ENCODE data around the gene LHFPL5.

LHFPL5 gene

GRCh38 chr6:35776364-35777215, 28.6 kb upstream of the LHFPL5 start, which contains the start of gene CLPSL2:
Gene CLPSL2, plus strand, starts transcription at chr6:35776598. Its CDS starts 21 bp downstream, at chr6:35776619.
- Histone ChIP-seq H4K20me1 (no peaks in the 10 kb centered on the region), H3K27ac (peak within 1 kb of the TSS in 6 of 11 experiments; percentile 16 to 49 (median 39); a peak in 10 of 22 replicates), H3K36me3 (no peaks in the 10 kb centered on the region), H3K27me3 (peaks cover 7 to 15% (median 13%) of the 10 kb centered on the region in 11 experiments; a peak in 20 of 22 replicates), H3K4me2 (peak within 1 kb of the TSS; percentile 80 to 99 (median 98)), H3K9ac (peak within 1 kb of the TSS; percentile 35 to 80 (median 72); a peak in 20 of 22 replicates), H3K9me3 (replicated peaks in 1 of 11) (no peaks in the 10 kb centered on the region), H3K4me1 (peaks cover 9 to 26% (median 20%) of the 10 kb centered on the region in 10 experiments; a peak in 16 of 20 replicates), H3K4me3 (peak within 1 kb of the TSS; percentile 59 to 74 (median 68))
- TF ChIP-seq Cebpa-rat (IDR thresholded peaks at IDR 0.05) = no peak

- no peaks in the 10 kb centered on the region for H3K9me3 ChIP-seq (replicated peaks in 1 of 11)
- no peak overlapping the region for H3K9ac ChIP-seq
- H3K4me3 ChIP-seq = no peak overlapping the region
- no peaks in the 10 kb centered on the region for H3K36me3 ChIP-seq
- H4K20me1 ChIP-seq = no peaks in the 10 kb centered on the region
- H3K4me1 ChIP-seq = peaks cover 8 to 23% (median 18%) of the 10 kb centered on the region in 10 experiments; a peak in 16 of 20 replicates
- H3K4me2 ChIP-seq = peak overlapping the region in 1 of 11 experiments; percentile 98; a peak in 1 of 22 replicates
- H3K27ac ChIP-seq = no peak overlapping the region
- peaks cover 7 to 15% (median 13%) of the 10 kb centered on the region in 11 experiments; a peak in 20 of 22 replicates for H3K27me3 ChIP-seq
- 0 out of 22 replicates have a peak, but pooled peaks of 1 of the 11 experiments have one; percentile 19 for TF ChIP-seq Cebpa-rat (IDR thresholded peaks at IDR 0.05)
Observed at GRCh38 chr6:35777356-35778102, 27.6 kb upstream of the LHFPL5 start.

DNA sequence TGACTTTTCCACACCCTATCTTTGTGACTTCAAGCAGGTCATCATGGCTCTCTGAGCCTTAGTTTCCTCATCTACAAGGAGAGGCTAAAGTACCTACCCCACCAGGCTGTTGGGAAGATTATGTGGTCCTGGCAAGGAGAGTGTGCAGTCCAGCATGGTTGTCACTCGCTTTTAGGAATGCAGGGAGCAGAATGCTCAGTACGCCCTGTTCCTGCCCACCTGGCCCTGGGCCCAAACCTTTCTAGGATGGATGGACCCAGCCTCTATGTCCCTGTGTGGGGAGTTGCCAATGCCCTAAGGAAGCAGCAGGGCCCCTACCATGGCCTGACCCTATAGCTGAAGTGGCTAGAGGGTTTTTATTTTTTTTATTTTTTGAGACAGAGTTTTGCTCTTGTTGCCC, 26.7 kb upstream of the LHFPL5 start:
- Histone ChIP-seq H3K9ac (no peak overlapping the region), H3K4me2 (no peak overlapping the region), H3K9me3 (replicated peaks in 1 of 11) (no peaks in the 10 kb centered on the region), H3K4me3 (no peak overlapping the region), H3K27ac (no peak overlapping the region), H4K20me1 (no peaks in the 10 kb centered on the region), H3K27me3 (peaks cover 7 to 15% (median 13%) of the 10 kb centered on the region in 11 experiments; a peak in 20 of 22 replicates), H3K4me1 (peaks cover 8 to 22% (median 17%) of the 10 kb centered on the region in 10 experiments; a peak in 16 of 20 replicates), H3K36me3 (no peaks in the 10 kb centered on the region)
- TF ChIP-seq Cebpa-rat (IDR thresholded peaks at IDR 0.05) = no peak

DNA sequence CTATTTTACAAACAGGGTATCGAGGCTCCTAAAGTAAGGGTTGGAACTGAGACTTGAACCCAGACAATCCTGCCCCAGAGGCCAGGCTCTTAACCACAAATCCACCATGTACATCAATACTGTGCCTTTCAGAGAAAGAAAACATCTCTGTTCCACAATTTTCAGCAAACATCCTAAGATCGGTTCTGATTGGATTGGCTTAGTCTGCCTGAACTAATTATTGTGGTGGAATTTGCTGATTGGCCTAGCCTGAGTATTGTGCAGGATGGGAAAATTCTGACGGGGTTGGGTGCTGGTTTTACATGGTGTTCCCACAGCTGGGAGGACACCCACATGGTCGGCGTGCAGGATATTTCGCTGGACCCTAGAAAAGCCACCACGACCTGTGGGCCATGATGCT, 24.4 kb upstream of the LHFPL5 start, which contains the start of gene CLPSL1:
TSS of gene CLPSL1 (plus strand) at position 301 of the 400 bp plus-strand sequence. CDS start at position 393, 92 bp downstream.
- Histone ChIP-seq H4K20me1 (no peaks in the 10 kb centered on the region), H3K27me3 (peaks cover 7 to 13% (median 12%) of the 10 kb centered on the region in 11 experiments; a peak in 20 of 22 replicates), H3K36me3 (no peaks in the 10 kb centered on the region), H3K27ac (no peak within 1 kb of the TSS), H3K9ac (no peak within 1 kb of the TSS), H3K4me3 (no peak within 1 kb of the TSS), H3K4me1 (peaks cover 5 to 13% (median 7%) of the 10 kb centered on the region in 10 experiments; a peak in 11 of 20 replicates), H3K4me2 (no peak within 1 kb of the TSS), H3K9me3 (replicated peaks in 1 of 11) (no peaks in the 10 kb centered on the region)
- TF ChIP-seq Cebpa-rat (IDR thresholded peaks at IDR 0.05) = no peak

- Histone ChIP-seq H3K9me3 (replicated peaks in 1 of 11) (no peaks in the 10 kb centered on the region), H3K4me2 (no peak overlapping the region), H3K4me3 (no peak overlapping the region), H3K27me3 (peaks cover 6 to 8% (median 7%) of the 10 kb centered on the region in 11 experiments; a peak in 19 of 22 replicates), H3K36me3 (no peaks in the 10 kb centered on the region), H3K9ac (no peak overlapping the region), H3K27ac (no peak overlapping the region), H4K20me1 (no peaks in the 10 kb centered on the region), H3K4me1 (peaks cover 0 to 7% (median 6%) of the 10 kb centered on the region in 10 experiments; a peak in 11 of 20 replicates)
- TF ChIP-seq Cebpa-rat (IDR thresholded peaks at IDR 0.05) = no peak
Observed at GRCh38 chr6:35781290-35781689, 23.9 kb upstream of the LHFPL5 start.

DNA sequence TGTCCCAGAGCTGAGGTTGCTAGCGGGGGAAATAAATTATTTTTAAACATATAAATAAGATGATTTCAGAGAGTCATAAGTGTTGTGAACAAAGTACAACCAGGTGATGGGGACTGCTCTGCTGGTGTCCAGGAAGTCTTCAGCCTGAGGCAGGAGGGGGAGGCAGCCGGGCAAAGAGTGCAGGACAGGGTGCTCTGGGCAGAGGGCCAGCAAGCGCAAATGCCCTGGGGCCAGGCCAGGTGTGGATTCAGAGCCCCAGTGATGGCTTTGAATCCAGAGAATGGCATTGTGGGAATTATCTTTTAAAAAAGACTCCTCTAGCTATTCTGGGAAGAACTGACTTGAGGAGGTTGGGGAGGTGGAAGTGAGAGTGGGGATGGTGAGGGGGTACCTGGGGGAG, 22.7 kb upstream of the LHFPL5 start:
- Histone ChIP-seq H3K9ac (no peak overlapping the region), H3K36me3 (no peaks in the 10 kb centered on the region), H3K27me3 (peaks cover 0 to 13% (median 9%) of the 10 kb centered on the region in 11 experiments; a peak in 9 of 22 replicates), H3K4me2 (no peak overlapping the region), H3K4me1 (no peaks in the 10 kb centered on the region), H3K9me3 (replicated peaks in 1 of 11) (no peaks in the 10 kb centered on the region), H3K4me3 (no peak overlapping the region), H3K27ac (no peak overlapping the region), H4K20me1 (no peaks in the 10 kb centered on the region)
- no peak for TF ChIP-seq Cebpa-rat (IDR thresholded peaks at IDR 0.05)

DNA sequence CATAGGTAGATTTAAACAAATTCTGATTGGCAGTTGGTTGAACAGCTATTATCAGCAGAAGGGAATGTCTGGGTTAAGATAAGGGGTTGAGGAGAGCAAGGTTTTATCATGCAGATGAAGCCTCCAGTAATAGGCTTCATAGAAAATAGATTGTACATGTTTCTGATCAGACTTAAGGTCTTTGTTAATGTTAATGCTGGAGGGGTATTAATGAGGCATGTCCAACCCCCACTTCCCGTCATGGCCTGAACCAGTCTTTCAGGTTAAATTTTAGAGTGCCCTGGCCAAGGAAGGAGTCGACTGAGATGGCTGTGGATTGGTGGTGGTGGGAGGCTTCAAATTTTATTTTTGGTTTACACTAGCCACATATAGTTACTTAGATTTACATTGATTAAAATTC, 21.0 kb upstream of the LHFPL5 start:
- Histone ChIP-seq H3K36me3 (no peaks in the 10 kb centered on the region), H3K4me2 (no peak overlapping the region), H3K27ac (no peak overlapping the region), H3K27me3 (peaks cover 0 to 16% (median 11%) of the 10 kb centered on the region in 11 experiments; a peak in 9 of 22 replicates), H3K4me1 (no peaks in the 10 kb centered on the region), H4K20me1 (no peaks in the 10 kb centered on the region), H3K9me3 (replicated peaks in 1 of 11) (no peaks in the 10 kb centered on the region), H3K9ac (no peak overlapping the region), H3K4me3 (no peak overlapping the region)
- TF ChIP-seq Cebpa-rat (IDR thresholded peaks at IDR 0.05) = no peak

GRCh38 chr6:35786272-35786671, 18.9 kb upstream of the LHFPL5 start:
- no peak for TF ChIP-seq Cebpa-rat (IDR thresholded peaks at IDR 0.05)
- Histone ChIP-seq H3K27ac (no peak overlapping the region), H4K20me1 (no peaks in the 10 kb centered on the region), H3K4me3 (no peak overlapping the region), H3K27me3 (peaks cover 0 to 16% (median 11%) of the 10 kb centered on the region in 11 experiments; a peak in 9 of 22 replicates), H3K9me3 (replicated peaks in 1 of 11) (no peaks in the 10 kb centered on the region), H3K4me2 (no peak overlapping the region), H3K36me3 (no peaks in the 10 kb centered on the region), H3K9ac (no peak overlapping the region), H3K4me1 (no peaks in the 10 kb centered on the region)

DNA sequence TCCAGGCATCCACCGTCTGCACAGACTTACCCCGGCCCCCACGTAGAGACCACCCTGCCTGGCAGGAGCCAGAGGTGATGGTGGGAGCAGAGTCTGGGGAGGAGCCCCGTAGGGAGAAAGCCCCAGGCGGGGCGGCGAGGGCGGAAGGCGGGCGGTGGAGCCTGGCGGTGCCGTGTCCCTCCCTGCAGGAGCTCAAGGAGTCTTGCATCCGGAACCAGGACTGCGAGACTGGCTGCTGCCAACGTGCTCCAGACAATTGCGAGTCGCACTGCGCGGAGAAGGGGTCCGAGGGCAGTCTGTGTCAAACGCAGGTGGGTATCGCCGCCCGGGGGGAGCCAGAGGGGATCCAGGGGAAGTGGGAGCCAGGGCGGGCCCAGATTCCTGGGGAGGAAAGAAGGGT, 18.3 kb upstream of the LHFPL5 start:
- Histone ChIP-seq H3K27ac (no peak overlapping the region), H3K9me3 (replicated peaks in 1 of 11) (no peaks in the 10 kb centered on the region), H4K20me1 (no peaks in the 10 kb centered on the region), H3K4me2 (no peak overlapping the region), H3K4me1 (no peaks in the 10 kb centered on the region), H3K4me3 (no peak overlapping the region), H3K36me3 (no peaks in the 10 kb centered on the region), H3K9ac (no peak overlapping the region), H3K27me3 (peaks cover 0 to 16% (median 11%) of the 10 kb centered on the region in 11 experiments; a peak in 9 of 22 replicates)
- no peak for TF ChIP-seq Cebpa-rat (IDR thresholded peaks at IDR 0.05)

Measured in BLaER1 treated with 17β-estradiol and CSF1 and Interleukin-3, amounts not matched to agents 10 nM and 100 nM (cell line).